Measurements from ENCODE around the gene EIF6. TPM values are rescaled to one million over a fixed set of nuclear protein-coding genes. Genes with fewer than 3 reads are reported as not detected.
"Not testable (repeated sequence)": the region's sequence is repeated elsewhere in the genome, so short reads cannot be mapped to it uniquely, and the experiment has no call there.

EIF6 gene
- total RNA-seq, 4 donors from 2014 or later: 176 to 240 (median 198) TPM

DNA sequence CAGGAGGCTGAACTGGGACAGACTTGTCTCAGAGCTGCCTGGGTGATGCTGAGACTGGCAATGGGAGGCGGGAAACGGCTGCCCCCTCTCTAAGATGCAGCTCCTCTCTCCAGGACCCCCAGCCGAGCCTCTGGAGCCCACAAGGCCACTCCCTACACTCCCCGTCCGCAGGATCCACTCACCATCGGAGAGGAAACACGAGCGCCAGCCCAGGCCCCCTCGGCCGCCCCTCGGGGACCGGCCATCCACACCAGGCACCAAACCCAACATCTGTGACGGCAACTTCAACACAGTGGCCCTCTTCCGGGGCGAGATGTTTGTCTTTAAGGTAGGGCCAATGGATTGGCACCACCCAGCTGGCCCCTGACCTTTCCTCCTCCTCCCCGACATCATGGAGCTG lies 17.5 kb downstream of the EIF6 start:
- no peak for DNase-seq
- Histone ChIP-seq H3K4me1 (peaks cover 0 to 19% (median 0%) of the 10 kb centered on the region in 3 donors), H3K4me3 (no peak overlapping the region), H3K36me3 (peaks cover 0 to 70% (median 10%) of the 10 kb centered on the region in 3 donors), H3K9me3 (no peaks in the 10 kb centered on the region), H3K27ac (no peak overlapping the region), H3K27me3 (no peaks in the 10 kb centered on the region)
- TF ChIP-seq, protein P1, sequence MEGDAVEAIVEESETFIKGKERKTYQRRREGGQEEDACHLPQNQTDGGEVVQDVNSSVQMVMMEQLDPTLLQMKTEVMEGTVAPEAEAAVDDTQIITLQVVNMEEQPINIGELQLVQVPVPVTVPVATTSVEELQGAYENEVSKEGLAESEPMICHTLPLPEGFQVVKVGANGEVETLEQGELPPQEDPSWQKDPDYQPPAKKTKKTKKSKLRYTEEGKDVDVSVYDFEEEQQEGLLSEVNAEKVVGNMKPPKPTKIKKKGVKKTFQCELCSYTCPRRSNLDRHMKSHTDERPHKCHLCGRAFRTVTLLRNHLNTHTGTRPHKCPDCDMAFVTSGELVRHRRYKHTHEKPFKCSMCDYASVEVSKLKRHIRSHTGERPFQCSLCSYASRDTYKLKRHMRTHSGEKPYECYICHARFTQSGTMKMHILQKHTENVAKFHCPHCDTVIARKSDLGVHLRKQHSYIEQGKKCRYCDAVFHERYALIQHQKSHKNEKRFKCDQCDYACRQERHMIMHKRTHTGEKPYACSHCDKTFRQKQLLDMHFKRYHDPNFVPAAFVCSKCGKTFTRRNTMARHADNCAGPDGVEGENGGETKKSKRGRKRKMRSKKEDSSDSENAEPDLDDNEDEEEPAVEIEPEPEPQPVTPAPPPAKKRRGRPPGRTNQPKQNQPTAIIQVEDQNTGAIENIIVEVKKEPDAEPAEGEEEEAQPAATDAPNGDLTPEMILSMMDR (IDR thresholded peaks at IDR 0.05): no peak
- TF ChIP-seq POLR2A (IDR thresholded peaks at IDR 0.05): no peak
- intact Hi-C loops (cut with DNase I): loop anchor here (10.0 kb wide), 1 partner anchor 52 kb away; no protein-coding TSS in a partner anchor
- 91 to 97% methylated on average over 4 to 13 of the region's 16 CpGs for WGBS, 2 donors

DNA sequence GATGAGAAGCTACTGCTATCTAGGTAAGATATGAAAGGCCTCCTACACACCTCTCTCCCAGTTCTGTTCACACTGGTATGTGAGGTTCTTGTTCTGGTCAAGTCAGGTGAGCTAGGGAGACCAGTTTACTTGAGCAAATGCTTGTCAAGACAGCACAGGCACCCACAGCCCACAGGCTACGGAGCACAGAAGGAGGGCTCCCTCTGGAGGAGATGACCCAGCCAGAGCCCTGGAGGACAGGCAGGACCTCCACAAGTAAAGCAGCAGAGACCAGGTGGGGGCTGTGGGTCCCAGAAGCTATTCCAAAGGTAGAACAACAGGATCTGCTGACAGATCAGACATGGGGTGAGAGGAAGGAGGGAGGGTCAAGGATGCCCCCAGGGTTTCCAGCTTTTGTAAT lies 19.8 kb downstream of the EIF6 start:
- DNase-seq: no peak
- no peaks in the 10 kb centered on the region for H3K27me3 ChIP-seq
- TF ChIP-seq, protein P1 (IDR thresholded peaks at IDR 0.05): no peak
- no peak for TF ChIP-seq POLR2A (IDR thresholded peaks at IDR 0.05)
- intact Hi-C loops (cut with DNase I): loop anchor here (10.0 kb wide), 1 partner anchor 50 kb away; no protein-coding TSS in a partner anchor
- H3K4me3 ChIP-seq: no peak overlapping the region
- WGBS, 2 donors: 83% methylated on average over 1 of the region's 1 CpG; no CpG with 5 or more reads in 1 of the 2 donors
- peaks cover 0 to 19% (median 0%) of the 10 kb centered on the region in 3 donors for H3K4me1 ChIP-seq
- H3K36me3 ChIP-seq: peaks cover 0 to 47% (median 6%) of the 10 kb centered on the region in 3 donors
- H3K9me3 ChIP-seq: no peaks in the 10 kb centered on the region
- no peak overlapping the region for H3K27ac ChIP-seq

DNA sequence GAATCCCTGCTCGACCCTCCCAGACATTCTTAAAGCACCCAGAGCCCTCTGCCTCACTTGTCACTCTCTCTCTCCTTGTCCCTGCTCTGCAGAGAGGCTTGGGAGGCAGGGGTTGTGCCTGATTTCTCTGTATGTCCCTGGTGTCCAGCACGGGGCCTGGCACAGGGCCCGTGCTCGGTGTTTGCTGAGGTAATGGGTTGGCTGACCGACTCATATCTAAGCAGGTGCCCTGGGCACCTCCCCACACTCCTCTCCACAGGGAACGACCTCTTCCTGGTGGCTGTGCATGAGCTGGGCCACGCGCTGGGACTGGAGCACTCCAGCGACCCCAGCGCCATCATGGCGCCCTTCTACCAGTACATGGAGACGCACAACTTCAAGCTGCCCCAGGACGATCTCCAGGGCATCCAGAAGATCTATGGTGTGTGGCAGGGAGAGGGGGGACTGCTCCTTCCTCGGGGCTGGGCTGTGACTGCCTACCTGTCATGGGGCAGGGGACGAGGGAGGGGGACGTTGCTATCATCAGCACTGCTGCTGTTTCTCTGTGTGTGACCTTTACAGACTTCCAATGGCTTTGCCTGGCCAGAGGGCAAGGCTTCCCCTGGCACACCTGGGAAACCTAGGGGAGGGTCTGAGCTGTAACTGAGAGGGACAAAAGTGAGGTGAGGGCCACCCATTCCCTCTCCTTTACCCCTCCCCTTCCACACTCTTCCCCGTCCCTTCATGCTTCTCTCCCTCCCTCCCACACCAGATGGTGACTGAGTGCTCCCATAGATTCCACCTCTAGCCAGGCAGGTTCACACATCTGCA lies 20.8 kb downstream of the EIF6 start:
- intact Hi-C loops (cut with DNase I): loop anchor here (10.0 kb wide), 1 partner anchor 49 kb away; no protein-coding TSS in a partner anchor
- WGBS, 2 donors: 62 to 77% methylated on average over 5 to 7 of the region's 17 CpGs
- Histone ChIP-seq H3K36me3 (peaks cover 0 to 39% (median 6%) of the 10 kb centered on the region in 3 donors), H3K27ac (no peak overlapping the region), H3K27me3 (no peaks in the 10 kb centered on the region), H3K4me1 (peaks cover 0 to 12% (median 0%) of the 10 kb centered on the region in 3 donors), H3K9me3 (no peaks in the 10 kb centered on the region), H3K4me3 (no peak overlapping the region)
- no peak for TF ChIP-seq POLR2A (IDR thresholded peaks at IDR 0.05)
- TF ChIP-seq, protein P1 (IDR thresholded peaks at IDR 0.05): no peak
- no peak for DNase-seq

DNA sequence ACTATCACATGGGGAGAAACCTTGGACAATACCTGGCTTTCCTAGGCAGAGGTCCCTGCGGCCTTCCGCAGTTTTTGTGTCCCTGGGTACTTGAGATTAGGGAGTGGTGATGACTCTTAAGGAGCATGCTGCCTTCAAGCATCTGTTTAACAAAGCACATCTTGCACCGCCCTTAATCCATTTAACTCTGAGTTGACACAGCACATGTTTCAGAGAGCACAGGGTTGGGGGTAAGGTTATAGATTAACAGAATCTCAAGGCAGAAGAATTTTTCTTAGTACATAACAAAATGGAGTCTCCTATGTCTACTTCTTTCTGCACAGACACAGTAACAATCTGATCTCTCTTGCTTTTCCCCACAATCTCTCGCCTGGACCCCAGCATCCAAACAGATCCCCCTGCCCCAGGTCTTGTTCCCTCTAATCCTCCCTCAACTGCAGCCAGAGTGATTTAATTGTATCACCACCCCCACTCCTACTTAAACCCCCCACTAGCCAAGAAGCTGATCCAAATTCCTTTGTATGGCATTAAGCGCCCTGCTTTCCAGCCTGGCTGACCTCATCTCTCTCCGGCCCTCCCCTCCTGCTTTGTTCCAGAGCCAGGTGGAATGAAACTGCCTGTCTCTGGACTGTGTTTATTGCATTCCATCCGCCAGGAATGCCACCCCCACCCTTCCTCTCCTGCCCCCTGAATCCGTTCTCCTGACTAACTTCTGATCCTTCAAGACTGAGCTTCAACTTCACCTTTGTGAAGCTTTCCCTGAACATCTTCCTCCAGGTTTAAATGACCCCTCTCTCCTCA lies 21.6 kb downstream of the EIF6 start:
- H3K4me3 ChIP-seq, H3K27me3 ChIP-seq, H3K9me3 ChIP-seq, H3K27ac ChIP-seq, DNase-seq: not testable (repeated sequence)
- peaks cover 0 to 31% (median 4%) of the 10 kb centered on the region in 3 donors for H3K36me3 ChIP-seq
- intact Hi-C loops (cut with DNase I): loop anchor here (10.0 kb wide), 1 partner anchor 48 kb away; no protein-coding TSS in a partner anchor
- 67 to 69% methylated on average over 5 of the region's 8 CpGs for WGBS, 2 donors
- H3K4me1 ChIP-seq: peaks cover 0 to 12% (median 0%) of the 10 kb centered on the region in 3 donors

DNA sequence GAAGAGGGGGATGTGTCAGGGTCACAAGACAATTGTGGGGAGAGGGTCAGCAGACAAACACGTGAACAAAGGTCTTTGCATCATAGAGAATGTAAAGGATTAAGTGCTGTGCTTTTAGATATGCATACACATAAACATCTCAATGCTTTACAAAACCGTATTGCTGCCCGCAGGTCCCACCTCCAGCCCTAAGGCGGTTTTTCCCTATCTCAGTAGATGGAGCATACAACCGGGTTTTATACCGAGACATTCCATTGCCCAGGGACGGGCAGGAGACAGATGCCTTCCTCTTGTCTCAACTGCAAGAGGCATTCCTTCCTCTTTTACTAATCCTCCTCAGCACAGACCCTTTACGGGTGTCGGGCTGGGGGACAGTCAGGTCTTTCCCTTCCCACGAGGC lies 22.3 kb downstream of the EIF6 start:
- not testable (repeated sequence) for H3K27ac ChIP-seq, DNase-seq, H3K9me3 ChIP-seq, H3K27me3 ChIP-seq, H3K4me3 ChIP-seq
- peaks cover 0 to 25% (median 4%) of the 10 kb centered on the region in 3 donors for H3K36me3 ChIP-seq
- H3K4me1 ChIP-seq: peaks cover 0 to 12% (median 0%) of the 10 kb centered on the region in 3 donors
- 73% methylated on average over 6 to 7 of the region's 10 CpGs for WGBS, 2 donors
- intact Hi-C loops (cut with DNase I): loop anchor here (10.0 kb wide), 1 partner anchor 48 kb away; no protein-coding TSS in a partner anchor

Data from esophagus squamous epithelium (tissue), 5 donors.